ENCODE results near the gene KCTD13. TPM values are rescaled to one million over a fixed set of nuclear protein-coding genes. Genes with fewer than 3 reads are reported as not detected.
A peak's percentile ranks its signal among the peaks of the same experiment; 100 is the strongest.

KCTD13 gene
- total RNA-seq, 1 experiment from 2014 or later, result 40.7 TPM

DNA sequence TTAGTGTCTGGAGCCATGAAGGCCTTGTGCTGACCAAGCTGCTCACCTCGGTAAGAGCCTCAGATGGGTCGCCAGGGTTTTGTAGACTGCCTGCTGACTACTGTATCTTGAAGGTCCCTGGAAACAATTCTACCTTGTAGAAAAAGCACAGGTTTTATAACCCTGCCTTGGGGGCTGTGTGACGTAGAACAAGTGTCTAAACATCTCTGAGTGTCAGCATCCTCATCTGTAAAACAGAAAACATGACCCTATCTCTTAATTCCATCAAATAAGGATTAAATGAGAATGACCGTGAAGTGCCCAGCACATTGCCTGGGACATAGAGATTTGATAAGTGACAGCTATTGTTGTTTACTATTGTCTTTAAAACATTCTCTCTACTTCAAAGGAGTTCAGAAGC is 42.2 kb upstream of the KCTD13 start (continued):
- TF ChIP-seq CTCF (IDR thresholded peaks at IDR 0.05 in 2 of 3, conservative IDR thresholded peaks at IDR 0.05 in 1 of 3; ENCODE audit: borderline replicate concordance in 1 of 3, insufficient read depth in 1 of 3, low read depth in 2 of 3, low read length in 2 of 3), result no peak
- TF ChIP-seq ZNF274 (IDR thresholded peaks at IDR 0.05; ENCODE audit: low read depth, low read length), result no peak
- TF ChIP-seq SP1 (IDR thresholded peaks at IDR 0.05; ENCODE audit: low read depth), result no peak
- TF ChIP-seq FOSL1 (IDR thresholded peaks at IDR 0.05; ENCODE audit: low read depth), result no peak

GRCh38 chr16:29963021-29963743 is 37.2 kb upstream of the KCTD13 start:
- H3K4me1 ChIP-seq (ENCODE audit: control insufficient read depth in 1 of 2, insufficient read depth in 2 of 2, low read length in 2 of 2), result peaks cover 11 to 24% of the 10 kb centered on the region in 2 experiments
- peak overlapping the region; percentile 82 for H3K4me2 ChIP-seq (ENCODE audit: low read length)
- peak overlapping the region; percentile 73; the same call in 1 of the 2 replicates for H3K27ac ChIP-seq (ENCODE audit: low read depth, low read length)
- H3K9me2 ChIP-seq (ENCODE audit: insufficient read depth), result no peaks in the 10 kb centered on the region
- ATAC-seq (no peak), DNase-seq (ENCODE audit: low read depth, low spot score) (no peak)
- POLR2A ChIA-PET, result interaction anchor here (4.2 kb wide), 1 partner anchor 11 kb away, joined by 18 read pairs; the partner anchor contains the start of gene TAOK2
- intact Hi-C loops (cut with micrococcal nuclease), result no loop called here
- H3K4me3 ChIP-seq (replicated peaks in 1 of 2; ENCODE audit: low read depth in 1 of 2, low read length in 2 of 2), result peak overlapping the region in 1 of 2 experiments; percentile 64; a peak in 3 of 4 replicates
- RAD21 ChIA-PET (ENCODE audit: low non-redundant PET in 1 of 2, low total read pairs in 2 of 2, uncharacterized antibody in 2 of 2, unreplicated experiment in 2 of 2), result no interaction called here
- H3K79me2 ChIP-seq (ENCODE audit: insufficient read depth, low read length), result no peaks in the 10 kb centered on the region
- BruUV-seq (replicated peaks), result no TSS peak
- no peak overlapping the region for H2AFZ ChIP-seq (ENCODE audit: low read depth, low read length, poor library complexity, severe bottlenecking)
- CTCF ChIA-PET, result no interaction called here
- H3K27me3 ChIP-seq (ENCODE audit: insufficient read depth, low read length), result no peaks in the 10 kb centered on the region
- H4K20me1 ChIP-seq (ENCODE audit: insufficient read depth), result no peaks in the 10 kb centered on the region
- H3K9me3 ChIP-seq (ENCODE audit: control insufficient read depth in 1 of 2, insufficient read depth in 1 of 2, low read depth in 1 of 2, low read length in 2 of 2), result no peaks in the 10 kb centered on the region
- H3K36me3 ChIP-seq (ENCODE audit: control insufficient read depth in 1 of 2, insufficient read depth in 2 of 2, low read length in 2 of 2), result peaks cover 0 to 4% of the 10 kb centered on the region in 2 experiments; a peak in 2 of 4 replicates
- H3K9ac ChIP-seq (ENCODE audit: low read length), result peak overlapping the region; percentile 73; the same call in 1 of the 2 replicates
- no peak for TF ChIP-seq JUND (IDR thresholded peaks at IDR 0.05)
- TF ChIP-seq ZNF274 (IDR thresholded peaks at IDR 0.05; ENCODE audit: low read depth, low read length), result no peak
- TF ChIP-seq CBX3 (IDR thresholded peaks at IDR 0.05; ENCODE audit: low read depth), result no peak
- no peak for TF ChIP-seq EGR1 (IDR thresholded peaks at IDR 0.05; ENCODE audit: low read depth)
- TF ChIP-seq EZH2phosphoT487 (IDR thresholded peaks at IDR 0.05; ENCODE audit: borderline replicate concordance), result no peak
- no peak for TF ChIP-seq REST (IDR thresholded peaks at IDR 0.05; ENCODE audit: low read depth)
- TF ChIP-seq CTCF (IDR thresholded peaks at IDR 0.05 in 2 of 3, conservative IDR thresholded peaks at IDR 0.05 in 1 of 3; ENCODE audit: borderline replicate concordance in 1 of 3, insufficient read depth in 1 of 3, low read depth in 2 of 3, low read length in 2 of 3), result no peak
- TF ChIP-seq, protein P1, sequence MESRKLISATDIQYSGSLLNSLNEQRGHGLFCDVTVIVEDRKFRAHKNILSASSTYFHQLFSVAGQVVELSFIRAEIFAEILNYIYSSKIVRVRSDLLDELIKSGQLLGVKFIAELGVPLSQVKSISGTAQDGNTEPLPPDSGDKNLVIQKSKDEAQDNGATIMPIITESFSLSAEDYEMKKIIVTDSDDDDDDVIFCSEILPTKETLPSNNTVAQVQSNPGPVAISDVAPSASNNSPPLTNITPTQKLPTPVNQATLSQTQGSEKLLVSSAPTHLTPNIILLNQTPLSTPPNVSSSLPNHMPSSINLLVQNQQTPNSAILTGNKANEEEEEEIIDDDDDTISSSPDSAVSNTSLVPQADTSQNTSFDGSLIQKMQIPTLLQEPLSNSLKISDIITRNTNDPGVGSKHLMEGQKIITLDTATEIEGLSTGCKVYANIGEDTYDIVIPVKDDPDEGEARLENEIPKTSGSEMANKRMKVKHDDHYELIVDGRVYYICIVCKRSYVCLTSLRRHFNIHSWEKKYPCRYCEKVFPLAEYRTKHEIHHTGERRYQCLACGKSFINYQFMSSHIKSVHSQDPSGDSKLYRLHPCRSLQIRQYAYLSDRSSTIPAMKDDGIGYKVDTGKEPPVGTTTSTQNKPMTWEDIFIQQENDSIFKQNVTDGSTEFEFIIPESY (IDR thresholded peaks at IDR 0.05; ENCODE audit: extremely low read depth, insufficient replicate concordance, low read length), result no peak
- no peak for TF ChIP-seq YY1 (IDR thresholded peaks at IDR 0.05; ENCODE audit: extremely low read depth, insufficient replicate concordance, low read depth, low read length)
- TF ChIP-seq POLR2A (IDR thresholded peaks at IDR 0.05; ENCODE audit: borderline replicate concordance, extremely low read depth, insufficient read depth, insufficient read length), result no peak
- no peak for TF ChIP-seq EZH2 (IDR thresholded peaks at IDR 0.05)

Data from HCT116 (cell line).